Stimulated activated CD8-positive, alpha-beta memory T cell treated with anti-CD3 and anti-CD28 coated beads, Interleukin-12 subunit alpha, Interleukin-12 subunit beta, amount 100 ng/mL, for 1 hour (primary cell): ENCODE results near the gene SERBP1.
"Not testable (repeated sequence)": the region's sequence is repeated elsewhere in the genome, so short reads cannot be mapped to it uniquely, and the experiment has no call there.

ENCODE experiments used
- DNase-seq: peaks from one replicate; pipeline ENCODE4 v3.0.0-alpha.2; 2020; ENCODE audit warnings: low read depth

SERBP1 gene

DNA sequence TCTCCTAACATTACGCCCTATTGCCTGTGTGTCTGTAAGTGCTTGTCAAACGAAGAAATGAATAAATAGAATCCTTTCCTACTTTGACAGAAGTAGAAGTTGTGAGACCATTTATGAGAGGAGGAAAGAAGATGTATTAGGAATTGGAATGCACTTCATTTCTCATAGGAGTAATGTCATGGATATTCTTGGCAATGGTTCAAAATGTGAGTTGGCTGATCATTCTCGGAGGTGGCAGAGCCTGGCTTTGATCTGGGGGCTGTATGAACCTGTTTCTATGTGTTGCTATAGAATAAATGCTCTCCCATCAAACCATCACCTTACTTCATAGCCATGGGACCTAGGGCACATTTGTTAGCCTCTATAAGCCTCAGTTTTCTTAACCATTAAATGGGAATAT, 10.1 kb upstream of the SERBP1 start:
- no peak for DNase-seq

DNA sequence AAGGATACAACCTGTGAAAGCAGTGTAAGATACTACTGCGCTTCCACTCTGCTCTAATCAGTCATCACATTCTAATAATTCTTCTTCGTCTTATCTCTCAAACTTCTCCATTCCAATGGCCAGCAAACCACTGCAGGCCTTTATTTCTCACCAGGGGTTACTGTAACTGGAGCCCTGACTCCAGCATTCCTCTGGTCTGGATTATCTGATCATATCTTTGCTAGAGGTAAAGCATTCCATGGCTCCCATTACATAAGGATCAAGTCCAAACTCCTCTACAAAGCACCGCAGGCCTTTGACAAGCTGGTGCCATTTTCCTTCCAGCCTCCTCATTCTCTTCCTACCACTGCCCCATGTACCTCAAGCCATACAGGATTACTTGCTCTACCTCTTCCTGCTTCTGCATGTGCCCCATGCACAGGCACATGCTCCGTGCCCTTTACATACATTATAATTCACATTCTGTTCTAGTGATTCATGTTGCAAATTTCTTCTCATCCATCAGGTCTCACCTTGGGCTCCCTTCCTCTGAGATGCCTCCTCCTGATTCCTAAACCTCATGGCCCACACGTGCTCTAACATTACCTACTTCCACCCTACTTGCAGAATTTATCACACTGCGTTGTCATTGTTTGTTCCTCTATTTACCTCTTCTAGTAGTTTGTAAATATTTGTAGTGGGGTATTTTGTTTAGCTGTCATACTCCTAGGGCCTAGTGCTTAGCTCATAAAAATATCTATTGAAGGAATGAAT, 9.3 kb upstream of the SERBP1 start:
- DNase-seq, result no peak

DNA sequence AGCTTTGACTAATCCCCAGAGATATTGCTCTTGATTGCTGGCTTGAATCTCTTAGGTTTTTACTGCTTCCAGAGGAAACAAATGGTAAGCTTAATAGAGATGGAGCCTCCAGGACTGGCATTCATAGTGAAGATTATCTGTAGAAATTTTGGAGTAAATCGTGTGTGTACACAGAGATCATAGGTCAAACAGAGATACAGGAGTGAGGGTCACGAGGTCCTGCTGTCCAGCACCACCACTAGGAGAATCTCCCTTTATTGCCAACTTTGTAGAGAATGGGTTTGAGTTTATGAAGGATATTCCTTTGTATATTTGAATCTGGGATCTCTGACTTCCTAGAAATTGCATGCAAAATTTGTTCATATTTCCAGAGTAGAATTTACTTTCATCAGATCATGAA, 7.8 kb upstream of the SERBP1 start:
- DNase-seq, result no peak

DNA sequence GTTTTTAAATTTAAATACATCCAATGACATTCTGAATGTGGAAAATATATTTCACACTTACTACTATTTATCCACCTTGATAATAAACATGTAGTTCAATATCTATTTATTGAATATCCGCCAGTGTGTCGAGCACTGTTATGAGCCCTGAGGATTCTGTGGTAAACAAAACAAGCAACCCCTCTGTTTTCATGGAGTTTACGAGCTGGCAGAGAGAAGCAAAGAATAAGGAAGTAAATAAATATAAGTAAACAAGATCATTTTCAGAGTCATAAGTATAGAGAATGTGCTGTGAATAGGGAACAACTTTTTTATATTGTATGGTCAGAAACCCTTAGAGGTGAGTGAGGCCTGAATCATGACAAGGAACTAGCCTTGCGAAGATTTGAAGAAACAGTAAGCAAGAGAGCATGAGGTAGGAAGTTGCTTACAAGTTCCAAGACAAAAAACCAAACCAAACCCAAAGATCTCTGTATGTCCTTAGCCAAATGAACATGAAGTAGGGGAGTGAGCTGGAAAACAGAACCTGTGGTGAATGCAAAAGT, 6.4 kb upstream of the SERBP1 start:
- no peak for DNase-seq

DNA sequence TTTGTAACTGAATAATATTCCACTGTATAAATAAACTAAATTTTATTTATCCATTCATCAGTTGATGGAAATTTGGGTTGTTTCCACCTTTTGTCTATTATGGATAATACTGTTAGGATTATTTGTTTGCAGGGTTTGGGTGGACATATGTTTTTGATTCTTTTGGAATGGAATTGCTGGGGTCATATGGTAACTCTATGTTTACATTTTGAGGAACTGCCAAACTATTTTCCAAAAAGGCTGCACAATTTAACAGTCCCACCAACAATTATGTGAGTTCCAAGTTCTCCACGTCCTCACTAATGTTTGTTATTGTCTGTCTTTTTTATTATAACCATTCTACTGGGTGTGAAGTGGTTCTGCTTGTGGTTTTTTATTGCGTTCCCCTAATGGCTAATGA, 4.3 kb upstream of the SERBP1 start:
- no peak for DNase-seq

DNA sequence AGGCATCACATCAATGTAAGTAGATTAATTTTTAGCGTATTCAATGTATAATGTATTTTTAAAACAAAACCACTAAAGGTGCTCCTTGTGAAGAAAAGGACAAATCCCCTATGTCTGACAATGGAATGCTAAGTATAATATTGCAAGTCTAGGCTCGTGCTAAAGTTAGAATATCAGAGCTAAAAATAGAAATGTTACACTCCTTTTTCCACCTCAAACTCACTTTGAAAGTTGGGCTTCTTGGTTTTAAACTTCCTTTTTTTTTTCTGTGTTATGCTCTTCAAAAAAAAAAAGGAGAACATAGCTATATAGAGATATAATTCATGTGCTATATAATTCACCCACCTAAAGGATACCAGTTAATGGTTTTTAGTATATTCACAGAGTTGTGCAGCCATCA, 3.6 kb upstream of the SERBP1 start:
- no peak for DNase-seq

DNA sequence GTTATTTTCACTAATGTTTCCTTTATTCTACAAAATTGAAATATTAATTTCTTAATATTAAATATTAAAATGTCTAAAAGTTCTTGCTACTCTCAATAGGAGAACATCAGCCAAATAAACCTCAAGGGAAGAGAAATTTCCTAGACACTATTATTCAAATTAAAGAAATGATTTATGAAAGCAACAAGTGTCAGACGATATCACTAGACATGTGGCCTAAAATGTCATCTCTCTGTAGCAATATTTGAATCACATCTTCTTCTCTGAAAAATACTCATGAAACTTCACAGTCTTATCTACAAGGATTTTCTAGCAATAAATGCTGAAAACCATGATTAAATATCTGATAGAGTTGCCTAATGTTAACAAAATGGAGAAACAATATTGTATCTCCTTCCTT, 2.5 kb upstream of the SERBP1 start:
- DNase-seq, result no peak

DNA sequence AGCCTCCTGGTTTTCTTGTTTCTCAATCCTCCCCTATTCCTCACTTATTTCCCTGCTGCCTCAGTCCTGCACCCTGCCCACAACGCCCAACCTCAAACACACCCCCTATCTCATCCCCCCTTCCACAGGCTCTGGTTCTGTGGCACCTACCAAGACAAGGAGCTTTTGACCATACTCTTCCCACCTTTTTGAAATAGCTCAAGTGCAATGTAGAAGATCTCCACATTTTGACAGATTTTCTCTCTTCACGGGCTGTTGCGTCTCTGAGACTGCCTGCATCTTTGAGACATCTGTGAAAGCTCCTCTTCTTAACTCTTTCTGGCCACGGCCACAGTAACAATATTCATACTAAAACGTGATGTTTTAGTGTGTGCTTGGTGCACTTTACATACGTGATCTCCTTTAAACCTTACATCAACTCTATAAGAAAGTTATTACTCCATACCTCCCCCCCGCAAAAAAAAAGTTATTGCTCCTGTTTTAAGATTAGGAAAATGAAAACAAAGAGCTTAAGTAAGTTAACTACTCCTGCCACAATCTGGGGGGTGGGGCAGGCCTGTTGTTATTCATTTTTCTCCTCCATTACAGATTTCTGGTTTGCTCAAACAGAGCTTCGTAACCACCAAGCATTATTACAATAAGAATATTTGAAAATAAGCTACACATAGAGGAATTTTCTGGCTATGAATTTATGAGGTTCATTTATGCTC, 1.8 kb upstream of the SERBP1 start:
- no peak for DNase-seq

DNA sequence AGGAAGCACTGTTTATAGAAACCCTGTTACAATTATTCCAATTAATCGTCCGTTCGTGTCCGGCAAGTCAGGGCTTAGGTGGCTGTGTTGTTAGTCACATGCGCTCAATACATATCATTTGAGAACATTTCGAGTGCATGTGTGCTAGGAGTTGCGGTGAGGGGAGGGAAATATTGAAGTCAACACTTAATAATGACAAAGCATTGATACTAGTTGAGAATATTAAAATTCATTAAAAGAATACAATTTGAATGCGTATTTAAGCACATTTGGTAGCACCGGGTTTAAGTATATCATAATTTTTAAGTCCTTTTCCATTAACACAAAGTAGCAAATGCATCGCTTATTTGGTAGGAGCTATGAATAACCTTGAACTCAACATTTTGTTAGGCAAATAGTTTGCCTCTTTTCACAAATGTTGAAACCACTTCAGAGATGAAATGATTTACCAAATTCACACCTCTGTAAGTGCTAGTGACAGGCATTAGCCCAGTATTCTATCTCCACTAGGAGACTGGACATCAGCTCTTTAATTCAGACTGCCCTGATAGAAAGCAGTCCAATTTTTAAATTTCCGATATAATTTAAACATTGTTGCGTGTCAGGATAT, 1.1 kb upstream of the SERBP1 start:
- no peak for DNase-seq

DNA sequence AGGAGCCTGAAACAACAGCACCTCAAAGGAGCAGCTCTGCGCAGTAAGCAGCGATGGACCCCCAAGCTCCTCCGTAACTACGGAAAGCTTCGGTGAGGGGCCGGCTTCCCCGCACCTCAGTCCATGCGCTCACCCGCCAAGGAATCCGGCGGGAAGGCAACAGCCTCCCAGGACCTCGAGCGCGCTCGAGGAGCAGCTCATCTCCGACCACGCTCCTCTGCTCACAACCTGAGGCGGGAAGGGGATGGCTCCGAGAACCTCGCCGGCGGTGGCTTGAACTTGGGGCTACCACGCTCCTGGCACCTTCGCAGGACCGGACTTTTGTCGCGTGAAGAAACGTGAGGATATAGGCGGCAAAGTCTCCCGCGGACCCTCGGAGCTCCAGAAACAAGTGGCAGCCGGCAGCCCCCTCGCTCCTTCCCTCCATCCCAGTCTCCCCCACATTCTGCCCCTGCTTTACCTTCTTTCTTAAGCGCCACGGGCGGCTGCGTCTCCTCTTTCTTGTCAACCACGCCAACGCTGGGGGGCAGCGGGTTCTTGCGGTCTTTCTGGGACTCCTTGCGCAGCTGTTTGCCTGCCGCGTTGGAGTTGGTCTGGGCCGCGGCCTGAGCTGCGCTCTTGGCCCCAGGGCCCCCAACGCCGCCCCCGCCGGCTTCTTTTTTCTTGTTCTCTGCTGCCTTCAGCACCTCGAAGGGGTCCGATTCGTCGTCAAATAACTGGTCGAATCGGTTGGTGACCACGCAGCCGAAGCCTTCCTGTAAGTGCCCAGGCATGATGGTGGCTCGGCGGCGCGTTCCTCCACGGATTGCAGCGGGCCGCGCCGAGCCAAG, 459 bp downstream of the SERBP1 start:
- peak; percentile 4 for DNase-seq

DNA sequence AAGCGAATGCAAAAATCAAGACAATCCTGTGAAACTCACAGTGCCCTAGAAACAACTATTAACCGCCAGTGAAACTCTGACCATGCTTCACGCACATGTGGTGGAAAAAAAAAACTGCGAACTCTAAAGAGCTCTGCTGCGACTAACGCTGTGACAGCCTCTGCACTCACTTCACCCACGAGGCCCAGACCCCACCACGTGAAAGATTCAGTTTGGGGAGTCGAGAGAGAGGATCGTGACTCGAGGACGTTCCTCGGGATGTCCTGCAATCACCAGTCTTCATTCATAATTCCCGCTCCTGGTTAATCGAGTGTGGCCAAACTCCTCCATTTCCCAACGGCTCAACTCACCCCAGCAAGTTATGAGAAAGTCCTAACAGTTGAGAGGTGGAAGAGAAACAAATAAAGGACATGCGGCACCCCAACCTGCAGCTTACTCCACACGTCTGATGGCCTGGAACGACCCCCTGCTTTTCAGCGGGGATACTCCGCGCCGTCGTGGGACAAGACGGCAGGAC, 1.1 kb downstream of the SERBP1 start:
- DNase-seq, result peak; percentile 8

DNA sequence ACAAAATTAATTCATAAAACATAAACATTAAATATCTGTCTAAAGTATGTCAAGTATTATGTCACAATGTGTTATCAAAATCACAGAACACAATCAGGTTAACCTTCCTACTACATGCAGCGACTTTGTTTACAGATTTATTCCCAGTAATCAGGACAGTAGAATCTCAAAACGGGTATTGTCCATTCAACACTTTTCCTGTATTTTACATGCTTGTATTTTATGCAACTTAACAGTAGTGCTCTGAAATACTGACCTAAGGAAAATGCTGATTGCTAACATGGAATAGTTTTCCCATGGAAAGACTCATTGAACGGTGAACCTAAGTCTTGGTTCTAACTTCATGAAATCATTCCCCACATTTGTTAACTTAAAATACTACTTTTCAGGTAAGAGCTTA, 2.3 kb downstream of the SERBP1 start:
- no peak for DNase-seq

DNA sequence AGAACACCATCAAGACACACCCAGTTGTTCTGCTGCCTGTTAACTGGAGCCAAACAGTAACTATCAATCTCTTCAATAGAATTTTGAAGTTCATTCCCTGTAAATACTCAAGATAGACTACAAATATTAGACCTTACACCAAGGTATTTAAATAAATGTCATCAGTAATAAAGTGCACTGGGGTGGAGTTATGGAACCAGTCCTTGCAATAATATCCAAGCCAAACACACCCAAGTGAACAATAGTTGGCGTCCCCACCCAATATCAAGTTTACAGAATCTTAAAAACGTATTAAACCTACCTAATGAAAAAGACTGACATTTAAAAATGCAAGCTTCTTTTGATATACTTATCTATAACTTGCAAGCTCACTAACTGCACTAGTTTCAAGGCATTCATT, 2.7 kb downstream of the SERBP1 start:
- DNase-seq, result no peak

DNA sequence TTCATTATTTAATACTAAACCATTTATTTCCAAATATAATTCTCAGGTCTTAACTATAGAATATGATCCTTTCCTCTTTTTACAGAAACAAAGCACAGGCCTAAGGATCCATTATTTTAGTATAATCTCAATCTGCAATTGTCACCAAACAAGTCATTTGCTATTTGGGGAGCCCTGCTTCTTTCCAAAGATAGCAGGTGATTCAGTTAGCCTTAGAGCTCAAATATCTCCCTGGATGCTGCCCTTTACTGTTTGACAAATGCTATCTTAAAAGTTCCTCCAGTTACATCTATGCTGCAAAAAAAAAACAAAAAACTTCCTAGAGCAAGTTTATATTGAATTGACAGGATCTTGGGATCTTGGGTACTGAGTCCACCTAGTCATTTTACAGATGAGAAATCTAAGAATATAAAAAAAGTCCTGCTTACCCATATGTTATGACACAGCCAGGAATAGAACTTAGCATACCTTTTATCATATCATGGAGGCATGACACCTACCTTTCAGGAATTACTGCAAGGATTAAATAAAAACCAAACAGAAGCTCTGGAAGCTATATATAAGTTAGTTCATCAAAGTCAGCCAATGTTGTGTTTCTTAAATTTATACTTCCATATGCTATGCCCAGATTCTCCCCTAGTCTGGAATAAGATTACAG, 9.2 kb downstream of the SERBP1 start:
- no peak for DNase-seq

DNA sequence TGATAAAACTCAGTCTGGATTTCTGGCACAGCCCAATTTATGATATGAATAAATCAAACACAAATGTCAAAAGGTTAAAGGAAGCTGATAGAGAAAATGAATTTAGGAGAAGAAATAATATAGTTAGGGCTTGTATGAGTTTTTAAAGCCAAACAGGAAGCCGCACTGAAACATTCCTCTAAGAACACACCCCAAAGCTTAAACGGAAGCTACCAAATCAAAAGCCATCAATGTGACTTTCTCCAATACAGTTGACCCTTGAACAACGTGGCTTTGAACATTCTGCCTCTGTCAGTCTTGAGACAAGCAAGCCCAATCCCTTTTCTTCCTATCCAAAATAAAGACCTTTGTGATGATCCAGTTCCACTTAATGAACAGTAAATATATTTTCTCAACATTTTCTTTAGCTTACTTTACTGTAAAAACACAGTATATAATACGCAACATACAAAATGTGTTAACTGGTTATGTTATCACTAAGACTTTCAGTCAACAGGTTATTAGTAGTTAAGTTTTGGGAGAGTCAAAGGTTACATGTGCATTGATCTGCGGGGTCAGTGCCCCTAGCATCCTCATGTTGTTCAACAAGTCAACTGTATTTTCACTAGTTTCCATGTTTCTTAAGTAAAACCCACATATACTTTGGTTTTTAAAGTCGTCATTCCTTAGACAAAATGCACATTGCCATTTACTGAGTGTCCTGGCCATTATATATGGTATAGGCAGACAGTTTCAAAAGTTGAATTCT, 11.2 kb downstream of the SERBP1 start:
- DNase-seq, result no peak

DNA sequence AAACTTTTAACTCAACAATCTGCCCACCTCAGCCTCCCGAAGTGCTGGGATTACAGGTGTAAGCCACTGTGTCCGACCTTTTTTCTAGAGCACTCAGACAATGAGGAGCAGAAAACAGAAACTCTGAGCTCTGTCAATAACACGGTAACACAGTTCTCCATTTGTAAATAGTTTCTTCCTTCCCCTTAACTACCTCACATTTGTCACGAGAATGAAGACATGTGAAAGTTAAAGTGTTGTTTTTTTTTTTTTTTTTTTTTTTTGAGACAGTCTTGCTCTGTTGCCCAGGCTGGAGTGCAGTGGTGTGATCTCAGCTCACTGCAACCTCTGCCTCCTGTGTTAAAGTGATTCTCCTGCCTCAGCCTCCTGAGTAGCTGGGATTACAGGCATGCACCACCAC, 12.5 kb downstream of the SERBP1 start:
- not testable (repeated sequence) for DNase-seq

DNA sequence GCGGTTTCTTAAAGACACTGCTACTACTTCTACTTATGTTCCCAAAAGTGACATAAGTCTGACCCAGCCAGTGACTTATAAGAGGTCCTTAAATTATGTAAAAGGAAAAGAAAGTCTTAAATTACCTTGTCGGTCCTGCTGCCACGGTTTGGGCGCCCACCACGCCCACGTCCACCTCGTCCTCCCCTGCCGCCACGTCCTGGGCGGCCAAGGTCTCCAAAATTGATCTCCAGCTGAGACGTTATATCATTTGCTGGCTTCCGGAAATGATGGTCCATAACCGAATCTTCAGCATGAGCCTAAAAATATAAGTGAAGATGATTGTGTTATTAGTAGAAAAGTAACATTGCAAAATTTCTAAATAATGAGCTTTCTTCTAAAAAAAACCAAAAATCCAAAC, 15.2 kb downstream of the SERBP1 start:
- no peak for DNase-seq

DNA sequence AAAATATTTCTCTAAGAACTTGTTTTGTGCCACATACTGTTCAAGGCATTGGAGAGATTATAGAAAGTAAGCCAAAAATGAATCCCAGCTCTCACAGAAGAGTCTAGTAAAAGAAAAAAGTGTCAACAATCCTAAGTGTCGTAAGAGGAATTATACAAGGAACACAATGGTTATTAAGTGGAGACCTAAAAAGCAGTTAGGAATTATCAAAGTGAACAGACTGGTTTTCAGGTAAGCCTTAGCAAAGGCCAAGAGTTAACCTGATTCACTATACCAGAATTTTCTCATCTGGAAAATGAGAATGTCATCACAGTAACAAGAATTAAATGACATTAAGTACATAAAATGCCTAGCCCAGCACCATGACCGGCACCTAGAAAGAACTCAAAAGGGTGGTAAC, 15.6 kb downstream of the SERBP1 start:
- no peak for DNase-seq

DNA sequence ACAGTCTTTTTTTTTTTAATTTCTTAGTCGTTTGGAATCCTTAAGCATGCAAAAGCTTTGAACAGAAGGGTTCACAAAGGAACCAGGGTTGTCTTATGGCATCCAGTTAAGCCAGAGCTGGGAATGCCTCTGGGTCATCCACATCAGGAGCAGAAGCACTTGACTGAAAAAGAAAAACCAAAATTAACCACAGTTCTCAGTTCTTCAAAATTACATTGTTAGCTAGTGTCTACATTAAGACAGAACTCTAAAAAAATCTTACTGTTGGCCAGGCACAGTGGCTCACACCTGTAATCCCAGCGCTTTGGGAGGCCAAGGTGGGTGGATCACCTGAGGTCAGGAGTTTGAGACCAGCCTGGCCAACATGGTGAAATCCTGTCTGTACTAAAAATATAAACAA, 17.1 kb downstream of the SERBP1 start:
- DNase-seq, result not testable (repeated sequence)

DNA sequence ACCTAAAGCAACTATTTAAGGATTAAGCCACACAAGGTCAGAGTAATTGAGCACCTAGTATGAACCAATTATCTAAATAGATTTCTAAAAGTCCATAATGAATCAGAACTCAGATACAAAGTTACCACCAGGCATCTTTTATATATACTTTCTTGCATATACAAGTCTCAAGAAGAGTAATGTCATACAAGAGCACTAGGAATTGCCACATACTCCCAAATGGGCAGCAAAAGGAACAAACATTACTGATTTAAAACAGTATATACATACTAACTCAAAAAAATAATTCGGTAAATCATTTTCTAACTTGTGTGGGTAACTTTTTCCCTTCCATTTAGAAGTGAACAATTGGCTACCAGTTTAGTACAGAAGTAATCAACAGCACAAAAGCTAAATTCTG, 22.1 kb downstream of the SERBP1 start:
- no peak for DNase-seq

DNA sequence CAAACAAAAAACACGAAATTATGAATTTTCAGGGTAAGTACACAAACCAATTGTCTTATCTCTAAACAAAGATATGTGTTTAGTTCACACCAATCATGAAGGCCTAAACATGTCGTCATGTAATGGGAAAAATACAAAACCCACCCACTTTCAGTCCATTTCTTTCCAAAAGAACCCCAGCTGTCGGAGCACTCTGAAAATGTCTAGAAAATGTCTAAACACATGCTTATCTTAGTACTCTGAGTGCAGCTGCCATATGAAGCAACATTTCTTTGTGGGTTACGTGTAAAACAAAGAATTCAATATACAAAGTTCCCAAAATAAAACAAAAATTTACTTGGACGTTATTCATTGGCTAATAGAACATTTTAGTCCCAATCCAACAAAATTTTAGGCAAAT, 22.7 kb downstream of the SERBP1 start:
- no peak for DNase-seq
